GM19395 (cell line): ENCODE measurements around the gene CREB3L2.
"Not testable (repeated sequence)": the region's sequence is repeated elsewhere in the genome, so short reads cannot be mapped to it uniquely, and the experiment has no call there.

Experiments
- ATAC-seq: cut with Tn5 transposase; IDR thresholded peaks from one replicate; pipeline ENCODE4 v1.9.1; 2021; ENCODE audit warnings: mild to moderate bottlenecking, moderate library complexity; ENCODE audit not compliant: unreplicated experiment

The CREB3L2 gene

DNA sequence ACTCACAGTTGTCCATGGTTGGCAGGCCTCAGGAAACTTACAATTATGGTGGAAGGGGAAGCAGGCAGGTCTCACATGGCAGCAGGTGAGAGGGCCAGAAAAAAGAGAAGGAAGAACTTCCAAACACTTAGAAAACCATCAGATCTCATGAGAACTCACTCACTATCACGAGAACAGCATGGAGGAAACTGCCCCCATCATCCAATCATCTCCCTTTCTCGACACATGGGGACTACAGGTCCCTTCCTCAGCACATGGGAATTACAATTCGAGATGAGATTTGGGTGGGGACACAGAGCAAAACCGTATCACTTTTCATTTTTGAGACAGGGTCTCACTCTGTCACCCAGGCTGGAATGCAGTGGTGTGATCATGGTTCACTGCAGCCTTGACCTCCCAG lies 12.3 kb upstream of the CREB3L2 start:
- ATAC-seq = not testable (repeated sequence)

DNA sequence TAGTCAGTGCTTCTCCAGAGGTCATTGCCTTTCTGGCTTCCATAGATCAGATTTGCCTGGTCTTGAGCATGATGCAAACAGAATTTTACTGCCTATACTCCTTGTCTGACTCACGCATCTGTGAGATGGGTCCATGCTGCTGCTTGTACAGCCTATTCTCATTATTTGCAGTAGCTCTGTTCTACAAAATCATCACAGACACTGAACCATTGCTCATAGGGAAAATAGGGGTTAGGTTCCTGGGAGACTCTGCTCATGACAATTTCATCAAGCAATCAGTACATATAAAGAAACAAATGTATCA lies 7.4 kb upstream of the CREB3L2 start:
- ATAC-seq = no peak

DNA sequence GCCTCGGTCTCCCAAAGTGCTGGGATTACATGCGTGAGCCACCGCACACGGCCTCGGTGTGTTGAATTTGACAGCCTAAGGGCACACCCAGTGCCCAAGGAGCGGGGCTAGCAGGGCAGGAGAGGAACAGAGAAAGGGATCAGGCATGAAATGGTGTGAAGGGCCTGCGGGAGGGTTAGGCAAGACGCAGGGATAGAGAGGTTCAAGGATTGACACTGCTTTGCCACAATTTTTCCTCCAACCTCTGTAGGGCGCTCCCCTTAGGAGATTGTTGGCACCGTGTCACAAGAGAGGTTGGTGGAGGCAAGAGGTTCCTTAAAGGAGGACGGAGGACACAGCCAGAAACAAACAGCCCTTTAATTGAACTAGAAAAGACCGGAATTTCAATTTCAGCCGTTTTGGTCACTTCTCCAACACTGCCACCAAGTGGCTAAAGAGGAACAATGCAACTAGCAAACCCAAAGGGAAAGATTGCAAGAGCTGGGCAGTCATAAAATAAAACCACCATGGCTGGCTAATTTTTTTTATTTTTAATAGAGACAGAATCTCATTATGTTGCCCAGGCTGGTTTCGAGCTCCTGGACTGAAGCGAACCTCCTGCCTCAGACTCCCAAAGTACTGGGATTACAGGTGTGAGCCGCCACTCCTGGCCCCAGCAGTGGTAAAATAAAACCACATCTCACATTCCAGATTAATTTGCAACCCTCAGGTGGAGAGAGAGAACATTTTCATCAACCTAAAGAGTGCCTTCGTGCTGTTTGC lies 6.9 kb upstream of the CREB3L2 start:
- peak; percentile 61 for ATAC-seq

DNA sequence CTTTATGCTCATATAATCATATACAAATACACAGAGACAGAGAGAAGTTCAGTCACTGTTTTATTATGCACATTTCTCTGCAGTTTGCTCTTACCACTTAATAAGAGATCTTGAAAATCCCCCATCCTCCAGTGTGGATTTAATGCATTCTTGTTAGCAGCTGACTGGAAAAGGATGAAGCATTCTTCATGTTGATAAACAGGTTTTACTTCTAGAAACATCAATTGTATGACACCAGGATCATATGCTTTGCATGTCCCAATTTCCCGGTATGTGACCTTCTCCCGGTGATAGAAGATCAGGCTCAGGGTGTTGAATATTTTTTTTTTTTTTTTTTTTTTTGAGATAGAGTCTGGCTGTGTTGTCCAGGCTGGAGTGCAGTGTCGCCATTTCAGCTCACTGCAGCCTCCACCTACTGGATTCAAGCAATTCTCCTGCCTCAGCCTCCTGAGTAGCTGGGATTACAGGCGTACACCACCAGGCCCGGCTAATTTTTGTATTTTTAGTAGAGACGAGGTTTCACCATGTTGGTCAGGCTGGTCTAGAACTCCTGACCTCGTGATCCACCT lies 6.2 kb upstream of the CREB3L2 start:
- no peak for ATAC-seq

DNA sequence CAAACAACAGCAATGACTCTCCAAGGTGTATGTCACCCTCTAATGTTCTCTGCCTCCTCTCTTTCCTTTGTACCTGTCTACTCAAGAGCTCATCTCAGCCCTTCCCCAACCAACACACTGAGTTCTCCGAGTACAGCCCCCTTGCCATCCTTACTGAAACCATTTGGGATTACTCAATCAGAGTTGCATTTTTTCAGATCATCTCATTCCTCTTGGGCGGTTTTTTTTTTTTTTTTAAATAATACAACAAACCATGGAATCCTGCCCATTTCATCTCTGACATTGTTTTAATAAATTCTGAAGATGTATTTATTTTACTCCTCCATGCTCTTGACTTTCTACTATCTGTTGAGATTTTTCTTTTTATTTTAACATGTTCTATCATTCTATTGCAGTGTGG lies 4.2 kb upstream of the CREB3L2 start:
- ATAC-seq = no peak

DNA sequence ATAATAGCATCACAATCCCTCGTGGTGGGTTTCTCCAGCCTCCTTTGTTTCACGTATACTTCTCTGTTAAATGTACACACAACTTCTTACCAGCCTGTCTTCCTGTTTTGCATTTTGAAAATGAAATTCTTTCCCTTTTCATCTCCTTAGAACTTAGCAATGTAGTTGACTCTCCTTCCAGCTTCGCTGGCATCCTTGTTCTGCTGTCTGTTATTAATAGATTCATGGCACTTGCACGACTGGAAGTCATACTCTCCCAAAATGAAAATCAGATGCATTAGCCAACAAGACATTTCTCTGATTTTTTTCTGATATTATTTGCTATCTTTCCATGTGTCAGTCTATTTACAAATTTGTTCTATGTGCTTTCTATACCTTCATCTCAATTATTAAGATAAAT lies 3.0 kb upstream of the CREB3L2 start:
- no peak for ATAC-seq

DNA sequence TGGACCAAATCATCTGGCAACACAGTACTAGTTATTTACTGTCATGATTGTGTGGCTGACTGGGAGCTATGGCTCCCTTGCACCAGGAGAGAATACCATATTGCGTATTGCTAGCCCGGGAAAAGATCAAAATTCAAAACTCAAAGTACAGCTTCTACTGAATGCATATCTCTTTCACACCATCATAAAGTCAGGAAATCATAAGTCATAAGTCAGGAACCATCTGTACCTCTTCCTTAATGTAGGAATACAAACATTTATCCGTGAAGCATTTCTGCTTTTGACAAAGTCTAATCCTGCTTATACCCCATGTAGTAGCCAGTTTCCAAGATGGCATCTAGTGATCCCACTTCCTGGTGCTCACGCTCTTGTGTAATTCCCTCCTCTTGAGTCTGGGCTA lies 2.2 kb upstream of the CREB3L2 start:
- ATAC-seq = no peak

DNA sequence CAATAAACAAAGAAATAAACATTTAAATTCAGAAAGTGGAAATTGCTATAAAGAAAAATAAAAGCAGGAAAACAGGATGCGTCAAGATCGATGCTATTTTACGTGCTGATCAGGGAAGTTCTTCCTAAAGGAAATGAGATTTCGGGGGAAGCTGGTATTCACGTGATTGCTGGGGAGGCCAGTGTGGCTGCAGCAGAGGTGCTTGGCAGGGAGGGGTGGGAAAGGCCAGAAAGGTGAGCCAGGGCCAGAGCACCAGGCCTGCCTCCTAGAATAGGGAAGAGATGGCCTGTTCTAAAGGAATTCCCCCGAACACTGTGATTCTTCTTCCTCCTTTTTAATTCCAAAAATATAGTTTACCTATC lies 923 bp upstream of the CREB3L2 start:
- no peak for ATAC-seq

DNA sequence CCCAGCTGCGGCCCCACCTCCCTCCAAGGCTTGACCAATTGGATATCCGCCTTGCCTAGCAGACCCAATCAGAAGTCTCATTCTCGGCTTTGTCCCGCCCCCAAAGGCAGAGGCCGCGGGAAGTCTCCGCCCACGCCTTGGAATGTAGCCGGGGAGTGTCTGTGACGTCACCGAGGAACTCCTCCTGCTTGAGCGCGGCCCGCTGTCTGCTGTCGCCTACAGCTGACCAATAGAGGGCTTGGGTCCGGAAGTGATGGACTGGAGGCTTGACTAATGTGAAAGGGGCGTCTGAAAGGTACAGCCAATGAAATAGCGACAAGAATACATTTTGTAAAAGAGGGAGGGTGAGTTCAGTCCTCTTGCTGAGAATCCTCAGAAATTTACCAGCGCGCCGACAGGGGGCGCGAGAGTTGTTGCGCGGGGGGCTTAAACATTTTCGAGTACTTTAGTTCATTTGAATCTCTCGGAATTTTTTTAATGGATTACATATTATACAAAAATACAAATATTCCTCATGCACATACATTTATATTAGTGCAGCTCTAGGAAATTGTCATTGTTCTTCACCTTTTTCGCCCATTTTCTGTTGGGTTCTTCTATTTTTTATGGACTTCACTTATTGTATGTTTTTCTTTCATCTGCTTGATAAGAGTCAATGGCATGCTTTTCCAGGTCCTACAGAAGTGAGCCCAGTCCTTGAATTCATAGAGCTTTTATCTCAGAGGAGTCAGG lies 376 bp upstream of the CREB3L2 start:
- ATAC-seq = peak; percentile 95

DNA sequence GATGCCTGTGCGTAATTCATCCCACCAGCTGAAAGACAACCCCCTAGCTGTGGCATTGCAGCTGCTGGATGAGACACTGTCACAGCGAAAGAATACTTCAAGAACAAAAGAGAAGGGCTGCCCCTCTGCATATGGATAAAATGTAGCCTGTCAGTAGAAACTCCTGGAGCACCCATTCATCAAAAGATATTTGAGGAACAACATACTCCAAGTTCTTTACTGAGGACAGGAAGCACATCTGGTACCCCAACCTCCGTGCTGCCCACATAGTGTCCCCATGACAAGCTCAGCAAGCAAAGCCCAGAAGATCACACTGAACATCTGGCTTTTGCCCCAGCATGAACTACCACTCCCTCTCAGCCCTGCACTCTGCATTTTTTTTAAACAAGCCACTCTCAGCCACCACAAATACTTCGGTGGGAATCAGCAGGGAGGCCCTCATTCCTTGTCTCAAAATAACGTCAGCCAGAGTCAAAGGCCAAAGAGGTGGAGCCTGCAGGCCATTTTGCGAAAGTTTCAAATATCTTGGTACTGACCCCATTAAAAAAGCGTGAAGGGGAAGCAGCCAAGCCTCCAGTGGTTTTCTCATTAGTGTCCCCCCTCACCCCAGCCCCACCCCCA lies 1.7 kb downstream of the CREB3L2 start:
- ATAC-seq = no peak

DNA sequence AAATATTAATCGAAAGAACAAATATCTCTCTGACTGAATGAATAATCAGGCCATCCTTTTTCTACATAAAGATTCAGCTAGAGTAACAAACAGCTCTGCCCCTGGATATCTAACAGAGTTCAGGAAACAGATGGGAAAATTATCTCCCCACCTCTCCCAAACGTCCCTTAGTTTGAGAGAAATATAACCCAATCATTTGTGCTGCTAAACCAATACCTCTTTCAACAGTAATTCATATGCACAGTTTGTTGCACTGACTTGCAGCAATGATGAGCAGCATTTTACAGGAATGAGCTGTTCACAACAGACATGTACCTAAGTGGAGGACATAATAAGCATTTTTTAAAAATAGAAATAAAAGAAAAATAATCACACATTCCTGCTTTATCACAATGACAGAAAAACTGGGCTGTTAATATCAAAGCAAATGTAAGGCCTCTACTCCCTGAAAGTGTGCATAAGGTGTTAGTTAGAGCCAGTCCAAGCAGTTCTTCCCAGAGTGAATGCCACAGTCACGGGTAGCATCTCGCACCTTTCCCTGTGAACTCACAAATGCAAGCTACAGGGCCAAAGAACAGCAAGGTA lies 2.3 kb downstream of the CREB3L2 start:
- ATAC-seq = no peak

DNA sequence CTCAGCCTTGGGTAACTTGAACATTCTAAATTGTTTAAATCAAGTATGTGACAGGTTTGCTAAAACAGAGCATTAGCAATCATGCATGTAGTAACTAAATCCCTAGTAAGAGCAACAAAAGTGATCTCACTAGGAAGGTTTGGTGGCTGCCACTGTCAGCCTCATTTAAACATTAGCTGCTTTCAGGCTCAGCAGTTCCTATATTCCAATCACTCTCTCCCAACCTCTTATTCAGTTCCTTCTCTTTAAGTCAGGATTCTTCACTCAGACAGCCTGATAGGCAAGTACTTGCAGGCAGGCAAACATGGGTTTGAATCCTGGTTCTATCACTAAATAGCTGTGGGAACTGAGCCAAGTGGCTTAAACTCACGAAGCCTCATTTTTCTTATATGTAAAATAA lies 3.6 kb downstream of the CREB3L2 start:
- ATAC-seq = no peak

DNA sequence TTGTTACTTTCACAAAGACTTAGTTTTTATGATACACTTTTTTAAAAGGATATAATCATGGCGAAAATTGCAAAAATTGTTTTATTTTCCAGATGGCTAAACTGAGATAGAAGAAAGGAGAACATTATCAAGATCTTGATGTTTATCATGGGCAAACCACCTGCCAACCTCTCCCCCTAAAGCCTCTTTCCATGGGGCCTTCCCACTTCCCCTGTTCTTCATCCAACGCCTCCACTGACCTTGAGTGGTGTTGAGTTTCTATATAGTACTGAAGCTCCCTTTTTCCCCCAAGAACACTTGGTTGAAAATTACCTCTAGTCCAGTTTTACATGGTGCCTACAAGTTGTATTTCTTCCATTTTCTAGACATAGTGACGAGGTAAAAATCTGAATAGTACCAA lies 5.0 kb downstream of the CREB3L2 start:
- ATAC-seq = no peak

DNA sequence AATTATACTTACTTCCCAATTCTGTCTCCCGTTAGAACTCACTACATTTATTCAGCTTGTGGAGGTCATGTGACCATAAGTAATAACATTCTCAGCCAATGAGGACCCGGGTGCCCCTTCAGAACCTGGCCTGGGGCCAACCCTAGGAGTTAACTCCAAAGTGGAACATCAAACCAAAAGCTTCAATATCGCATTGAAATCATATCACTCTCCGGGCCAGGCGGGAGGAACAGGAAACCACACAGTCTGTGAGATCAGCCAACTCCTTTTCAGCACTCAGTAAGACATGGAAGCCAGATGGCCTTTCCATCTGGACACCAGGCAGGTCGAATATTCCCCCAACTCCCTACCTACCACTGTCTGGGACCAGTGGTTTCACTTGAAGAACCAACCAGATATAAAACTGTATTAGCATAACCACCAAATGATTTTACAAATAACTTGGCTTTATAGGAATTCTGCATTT lies 5.5 kb downstream of the CREB3L2 start:
- no peak for ATAC-seq

DNA sequence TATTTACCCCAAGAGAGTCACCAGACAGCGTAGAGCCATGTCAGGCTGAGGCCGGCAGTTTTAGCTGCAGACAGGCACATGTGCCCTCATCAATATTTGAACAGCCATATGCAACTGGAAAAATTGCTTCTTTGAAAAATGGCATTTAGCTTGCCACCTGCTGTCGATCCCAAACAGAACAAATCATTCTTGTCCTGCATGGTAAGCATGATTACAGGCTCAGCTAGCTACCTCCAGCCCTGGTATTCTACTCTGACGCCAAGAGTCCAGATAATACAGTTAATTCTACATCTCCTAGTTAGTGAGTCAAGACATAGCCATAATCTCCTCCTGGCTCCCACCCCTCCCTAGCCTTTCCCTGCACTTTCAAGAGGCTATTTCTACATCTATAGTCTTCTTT lies 7.7 kb downstream of the CREB3L2 start:
- no peak for ATAC-seq

DNA sequence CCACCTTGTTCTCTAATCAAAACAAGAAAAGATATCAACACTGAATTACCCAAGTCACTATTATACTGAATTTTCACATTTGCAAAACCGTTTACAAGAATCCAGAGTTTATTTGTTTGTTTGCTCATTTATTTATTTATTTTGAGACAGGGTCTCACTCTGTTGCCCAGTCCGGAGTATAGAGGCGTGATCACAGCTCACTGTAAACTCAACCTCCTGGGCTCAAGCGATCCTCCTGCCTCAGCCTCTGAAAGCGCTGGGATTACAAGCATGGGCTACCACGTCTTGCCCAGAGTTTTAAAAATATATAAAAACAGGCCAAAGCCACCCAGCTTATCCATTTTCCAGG lies 8.5 kb downstream of the CREB3L2 start:
- no peak for ATAC-seq

DNA sequence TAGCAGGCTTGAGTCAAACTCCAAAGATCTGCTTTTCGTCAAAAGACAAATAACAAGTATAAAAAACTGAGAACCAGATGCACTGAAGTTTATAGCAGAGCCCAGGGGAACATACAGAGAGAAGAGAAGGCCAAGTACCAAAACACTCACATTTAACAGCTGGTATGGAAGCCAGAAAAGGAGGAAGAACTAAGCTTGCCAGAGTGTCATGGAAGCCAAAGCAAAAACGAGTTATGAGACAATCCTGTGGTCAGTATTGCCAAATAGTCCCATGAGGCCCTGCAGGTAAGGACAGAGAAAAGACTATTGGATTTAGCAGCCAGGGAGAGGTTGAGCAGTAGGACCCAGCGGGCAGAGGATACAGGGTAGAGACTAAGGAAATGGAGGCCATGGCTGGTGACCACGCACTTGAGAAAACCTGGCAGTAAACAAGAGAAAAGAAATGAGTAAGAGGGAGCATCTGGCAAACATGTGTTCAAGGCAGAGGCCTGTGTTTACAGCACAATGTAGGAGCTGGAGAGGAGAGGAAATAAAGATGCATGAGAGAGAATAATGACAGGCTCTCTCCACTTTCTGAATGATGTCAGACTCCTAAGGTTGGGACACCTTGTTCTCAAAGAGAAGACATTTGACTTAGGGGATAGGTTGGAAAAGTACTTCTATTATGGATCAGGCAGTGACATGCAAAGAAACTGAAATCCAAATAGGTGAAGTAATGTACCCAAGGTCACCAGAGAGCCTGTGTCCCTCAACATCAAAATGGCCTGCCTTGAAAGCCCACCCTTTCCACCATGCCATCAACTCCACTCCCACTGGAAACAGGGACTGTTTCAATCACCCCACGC lies 9.1 kb downstream of the CREB3L2 start:
- peak; percentile 65 for ATAC-seq

DNA sequence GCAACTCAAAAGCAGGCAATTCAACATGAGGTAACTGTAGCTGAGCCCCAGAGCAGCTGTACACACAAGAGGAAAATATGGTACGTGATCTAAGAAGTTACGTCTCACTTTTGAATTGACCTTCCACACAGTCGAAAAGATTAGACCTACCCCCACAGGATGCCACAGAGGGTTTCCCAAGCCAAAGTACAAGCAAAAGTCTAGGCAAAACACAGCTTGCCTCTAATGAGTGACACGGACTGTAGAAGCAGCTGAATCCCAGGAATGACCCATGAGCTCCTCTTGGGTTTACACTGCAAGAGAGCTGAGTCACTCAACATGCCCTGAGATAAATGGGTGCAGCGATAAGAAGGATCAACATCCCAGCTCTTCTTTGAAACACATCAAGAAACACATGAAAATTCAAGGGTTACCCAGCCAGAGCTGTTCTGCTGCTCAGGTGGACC lies 9.8 kb downstream of the CREB3L2 start:
- no peak for ATAC-seq

DNA sequence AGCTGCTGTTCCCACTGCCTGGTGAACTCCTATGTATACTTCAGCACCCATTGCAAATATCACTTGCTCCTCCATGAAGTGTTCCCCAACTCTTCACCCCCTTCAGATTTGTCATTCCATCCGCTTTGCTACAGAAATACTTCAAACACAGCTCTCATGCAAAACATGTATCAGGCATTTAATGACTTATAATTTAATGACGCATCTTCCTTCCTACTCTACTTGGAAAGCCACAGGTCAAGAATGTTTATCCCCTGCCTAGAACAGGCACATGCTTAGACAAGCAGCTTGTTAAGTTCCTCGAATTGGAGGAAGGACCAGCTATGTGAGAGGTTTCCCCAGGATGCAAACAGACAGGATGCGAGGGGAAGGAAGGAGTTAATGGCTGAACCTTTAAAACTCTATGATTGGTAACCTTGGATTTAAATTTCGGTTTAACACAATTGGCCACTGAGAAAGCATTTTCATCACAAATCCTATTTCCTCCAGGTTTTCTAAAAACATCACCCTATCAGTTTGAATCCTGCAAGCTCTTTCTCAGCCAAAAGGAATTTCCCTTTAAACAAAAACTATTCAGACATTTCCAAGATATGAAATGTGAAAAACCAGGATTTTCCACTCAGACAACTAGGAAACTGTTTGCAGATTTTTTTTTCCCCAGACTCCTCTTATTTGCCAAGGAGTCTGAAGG lies 11.5 kb downstream of the CREB3L2 start:
- ATAC-seq = no peak

DNA sequence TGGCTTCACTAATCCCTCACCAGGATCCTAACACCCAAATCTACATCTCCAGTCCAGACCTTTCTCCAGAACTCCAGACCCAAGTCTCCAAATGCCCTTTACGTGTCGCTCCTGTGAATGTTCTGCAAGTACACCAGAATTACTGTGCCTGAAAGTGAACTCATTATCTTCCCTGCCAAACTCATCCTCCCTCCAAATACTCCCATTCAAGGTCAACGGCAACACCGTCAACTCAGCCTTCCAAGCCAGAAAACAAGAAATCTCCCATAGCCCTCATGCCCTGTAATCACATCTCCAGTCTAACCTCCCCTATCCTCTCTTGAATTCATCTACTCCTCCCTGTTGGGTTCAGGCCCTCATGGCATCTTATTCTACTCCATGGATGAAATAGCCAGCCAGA lies 12.3 kb downstream of the CREB3L2 start:
- no peak for ATAC-seq
